HCT116 (cell line): ENCODE data around the gene FAM170B.

ENCODE experiments used
- EZH2 ChIP-seq: fragments of 200-600 bp; sonication (generic); IDR thresholded peaks from 2 replicates; pipeline ENCODE4 v1.6.1; 2017; ENCODE audit warnings: antibody characterized with exemption, mixed run types
- EZH2phosphoT487 ChIP-seq: fragments of 200-600 bp; IDR thresholded peaks from 2 replicates; pipeline ENCODE4 v1.6.1; 2018; ENCODE audit warnings: antibody characterized with exemption, borderline replicate concordance
- JUND ChIP-seq: IDR thresholded peaks from 2 replicates; pipeline ENCODE4 v1.6.1; 2012
- POLR2A ChIP-seq: IDR thresholded peaks from 2 replicates; pipeline ENCODE4 v1.7.0; 2011; ENCODE audit warnings: borderline replicate concordance; ENCODE audit not compliant: insufficient read depth, insufficient read length; ENCODE audit errors: extremely low read depth
- POLR2AphosphoS5 ChIP-seq: IDR thresholded peaks from 2 replicates; pipeline ENCODE4 v1.6.1; 2011; ENCODE audit warnings: mild to moderate bottlenecking, low read depth, low read length, moderate library complexity
- YY1 ChIP-seq: IDR thresholded peaks from 2 replicates; pipeline ENCODE4 v1.6.1; 2011; ENCODE audit warnings: low read length, low read depth, moderate library complexity, mild to moderate bottlenecking; ENCODE audit not compliant: insufficient replicate concordance; ENCODE audit errors: extremely low read depth
- TF ChIP-seq, protein P1 (sequence below), 3 experiments: fragments of 200-600 bp in 1 of 3; sonication (generic) in 1 of 3; IDR thresholded peaks in 2 of 3; conservative IDR thresholded peaks in 1 of 3; 2 replicates each; pipeline ENCODE4 v1.5.1; 2012 to 2017; ENCODE audit warnings: low read depth in 2 of 3, low read length in 2 of 3, antibody characterized with exemption in 1 of 3, borderline replicate concordance in 1 of 3, control low read depth in 1 of 3, mild to moderate bottlenecking in 1 of 3, mixed read lengths in 1 of 3, mixed run types in 1 of 3, moderate library complexity in 1 of 3; ENCODE audit not compliant: insufficient read depth in 1 of 3
- TF ChIP-seq, protein P2 (sequence below): IDR thresholded peaks from 2 replicates; pipeline ENCODE4 v1.6.1; 2012
- TF ChIP-seq, protein P3 (sequence below): IDR thresholded peaks from 2 replicates; pipeline ENCODE4 v1.6.1; 2012; ENCODE audit warnings: low read depth

DNA sequence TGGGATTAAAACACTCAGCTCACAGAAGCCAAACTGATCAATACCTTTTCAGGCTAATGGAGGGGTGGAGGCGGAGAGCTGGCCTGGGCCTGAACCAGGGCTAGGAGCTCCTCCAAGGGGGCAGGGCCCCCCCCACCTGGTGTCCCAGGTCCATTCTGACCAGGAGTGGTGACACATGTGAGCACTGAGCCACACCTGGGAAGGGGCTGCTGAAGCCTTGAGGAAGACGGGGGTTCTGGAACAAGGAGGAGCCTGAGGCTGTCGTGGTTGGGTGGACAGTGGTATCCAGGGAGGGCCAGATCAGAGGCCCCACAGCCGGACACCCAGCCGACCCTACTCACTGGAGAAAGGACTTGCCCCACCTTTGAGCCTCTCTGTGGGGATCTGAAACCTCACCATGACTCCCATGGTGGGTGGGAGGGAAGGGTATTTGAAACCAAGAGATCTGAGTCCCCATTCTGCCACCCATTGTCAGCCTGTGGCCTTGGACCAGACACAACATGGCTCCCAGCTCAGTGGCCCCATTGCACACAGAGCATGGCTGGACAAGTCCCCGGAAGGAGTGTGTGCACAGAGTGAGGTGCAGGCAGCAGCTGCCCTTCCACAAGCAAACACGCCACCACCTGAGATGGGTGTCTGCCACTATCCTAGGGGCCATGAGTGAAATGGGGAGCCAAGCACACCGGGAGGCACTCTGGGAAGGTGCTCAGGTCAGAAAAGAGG lies 41.9 kb upstream of the FAM170B start:
- TF ChIP-seq POLR2AphosphoS5 (no peak), YY1 (no peak), EZH2 (no peak), POLR2A (no peak), EZH2phosphoT487 (no peak), JUND (no peak)
- TF ChIP-seq, protein P1, sequence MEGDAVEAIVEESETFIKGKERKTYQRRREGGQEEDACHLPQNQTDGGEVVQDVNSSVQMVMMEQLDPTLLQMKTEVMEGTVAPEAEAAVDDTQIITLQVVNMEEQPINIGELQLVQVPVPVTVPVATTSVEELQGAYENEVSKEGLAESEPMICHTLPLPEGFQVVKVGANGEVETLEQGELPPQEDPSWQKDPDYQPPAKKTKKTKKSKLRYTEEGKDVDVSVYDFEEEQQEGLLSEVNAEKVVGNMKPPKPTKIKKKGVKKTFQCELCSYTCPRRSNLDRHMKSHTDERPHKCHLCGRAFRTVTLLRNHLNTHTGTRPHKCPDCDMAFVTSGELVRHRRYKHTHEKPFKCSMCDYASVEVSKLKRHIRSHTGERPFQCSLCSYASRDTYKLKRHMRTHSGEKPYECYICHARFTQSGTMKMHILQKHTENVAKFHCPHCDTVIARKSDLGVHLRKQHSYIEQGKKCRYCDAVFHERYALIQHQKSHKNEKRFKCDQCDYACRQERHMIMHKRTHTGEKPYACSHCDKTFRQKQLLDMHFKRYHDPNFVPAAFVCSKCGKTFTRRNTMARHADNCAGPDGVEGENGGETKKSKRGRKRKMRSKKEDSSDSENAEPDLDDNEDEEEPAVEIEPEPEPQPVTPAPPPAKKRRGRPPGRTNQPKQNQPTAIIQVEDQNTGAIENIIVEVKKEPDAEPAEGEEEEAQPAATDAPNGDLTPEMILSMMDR (IDR thresholded peaks at IDR 0.05 in 2 of 3, conservative IDR thresholded peaks at IDR 0.05 in 1 of 3; ENCODE audit: borderline replicate concordance in 1 of 3, insufficient read depth in 1 of 3, low read depth in 2 of 3, low read length in 2 of 3): no peak
- TF ChIP-seq, protein P2, sequence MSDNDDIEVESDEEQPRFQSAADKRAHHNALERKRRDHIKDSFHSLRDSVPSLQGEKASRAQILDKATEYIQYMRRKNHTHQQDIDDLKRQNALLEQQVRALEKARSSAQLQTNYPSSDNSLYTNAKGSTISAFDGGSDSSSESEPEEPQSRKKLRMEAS: no peak
- TF ChIP-seq, protein P3, sequence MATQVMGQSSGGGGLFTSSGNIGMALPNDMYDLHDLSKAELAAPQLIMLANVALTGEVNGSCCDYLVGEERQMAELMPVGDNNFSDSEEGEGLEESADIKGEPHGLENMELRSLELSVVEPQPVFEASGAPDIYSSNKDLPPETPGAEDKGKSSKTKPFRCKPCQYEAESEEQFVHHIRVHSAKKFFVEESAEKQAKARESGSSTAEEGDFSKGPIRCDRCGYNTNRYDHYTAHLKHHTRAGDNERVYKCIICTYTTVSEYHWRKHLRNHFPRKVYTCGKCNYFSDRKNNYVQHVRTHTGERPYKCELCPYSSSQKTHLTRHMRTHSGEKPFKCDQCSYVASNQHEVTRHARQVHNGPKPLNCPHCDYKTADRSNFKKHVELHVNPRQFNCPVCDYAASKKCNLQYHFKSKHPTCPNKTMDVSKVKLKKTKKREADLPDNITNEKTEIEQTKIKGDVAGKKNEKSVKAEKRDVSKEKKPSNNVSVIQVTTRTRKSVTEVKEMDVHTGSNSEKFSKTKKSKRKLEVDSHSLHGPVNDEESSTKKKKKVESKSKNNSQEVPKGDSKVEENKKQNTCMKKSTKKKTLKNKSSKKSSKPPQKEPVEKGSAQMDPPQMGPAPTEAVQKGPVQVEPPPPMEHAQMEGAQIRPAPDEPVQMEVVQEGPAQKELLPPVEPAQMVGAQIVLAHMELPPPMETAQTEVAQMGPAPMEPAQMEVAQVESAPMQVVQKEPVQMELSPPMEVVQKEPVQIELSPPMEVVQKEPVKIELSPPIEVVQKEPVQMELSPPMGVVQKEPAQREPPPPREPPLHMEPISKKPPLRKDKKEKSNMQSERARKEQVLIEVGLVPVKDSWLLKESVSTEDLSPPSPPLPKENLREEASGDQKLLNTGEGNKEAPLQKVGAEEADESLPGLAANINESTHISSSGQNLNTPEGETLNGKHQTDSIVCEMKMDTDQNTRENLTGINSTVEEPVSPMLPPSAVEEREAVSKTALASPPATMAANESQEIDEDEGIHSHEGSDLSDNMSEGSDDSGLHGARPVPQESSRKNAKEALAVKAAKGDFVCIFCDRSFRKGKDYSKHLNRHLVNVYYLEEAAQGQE: no peak
